NCI-H69 (cell line): Measurements from ENCODE around the gene CORIN.
"Not testable (repeated sequence)": the region's sequence is repeated elsewhere in the genome, so short reads cannot be mapped to it uniquely, and the experiment has no call there.

ENCODE experiments used
- DNase-seq: peaks from one replicate; lab custom pipeline; 2025; lab: John Stamatoyannopoulos, UW

The CORIN gene

GRCh38 chr4:47562297-47562696, 275.6 kb downstream of the CORIN start:
- no peak for DNase-seq

DNA sequence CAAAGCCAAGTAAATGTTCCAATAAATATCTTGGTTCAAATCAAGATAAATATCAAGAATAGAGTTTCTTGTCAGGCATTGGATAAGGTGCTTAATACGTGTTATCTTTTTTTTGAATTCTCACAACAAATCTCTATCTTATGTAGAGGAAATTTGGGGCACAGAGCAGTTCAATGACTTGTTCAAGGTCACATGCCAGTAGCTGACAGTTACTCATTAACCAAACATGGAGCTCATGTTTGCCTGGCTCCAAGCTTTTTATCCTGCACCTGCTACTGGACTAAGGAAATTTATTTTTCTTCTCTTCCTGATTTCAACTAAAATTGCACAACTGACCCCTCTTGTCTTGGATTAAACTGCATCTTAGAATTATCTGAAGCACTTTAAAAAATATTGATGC, 276.5 kb downstream of the CORIN start:
- no peak for DNase-seq

- no peak for DNase-seq
Measured at GRCh38 chr4:47560682-47561081, 277.2 kb downstream of the CORIN start.

- no peak for DNase-seq
Measured at GRCh38 chr4:47557255-47557654, 280.6 kb downstream of the CORIN start.

DNA sequence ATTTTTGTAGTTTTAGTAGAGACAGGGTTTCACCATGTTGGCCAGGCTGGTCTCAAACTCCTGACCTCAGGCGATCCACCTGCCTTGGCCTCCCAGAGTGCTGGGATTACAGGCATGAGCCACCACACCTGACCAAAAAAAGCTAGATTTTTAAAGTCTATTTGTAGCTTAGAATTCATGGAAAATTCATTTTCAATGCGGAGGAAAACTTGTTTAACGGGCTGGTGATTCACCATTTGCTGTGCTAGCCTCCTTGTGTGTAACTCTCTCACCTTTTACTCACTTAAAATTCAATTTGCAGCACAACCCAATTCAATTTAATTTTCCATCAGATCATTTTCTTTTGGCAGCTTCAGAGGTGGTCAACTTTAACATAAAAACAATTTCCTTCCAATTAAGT, 281.9 kb downstream of the CORIN start:
- not testable (repeated sequence) for DNase-seq

DNA sequence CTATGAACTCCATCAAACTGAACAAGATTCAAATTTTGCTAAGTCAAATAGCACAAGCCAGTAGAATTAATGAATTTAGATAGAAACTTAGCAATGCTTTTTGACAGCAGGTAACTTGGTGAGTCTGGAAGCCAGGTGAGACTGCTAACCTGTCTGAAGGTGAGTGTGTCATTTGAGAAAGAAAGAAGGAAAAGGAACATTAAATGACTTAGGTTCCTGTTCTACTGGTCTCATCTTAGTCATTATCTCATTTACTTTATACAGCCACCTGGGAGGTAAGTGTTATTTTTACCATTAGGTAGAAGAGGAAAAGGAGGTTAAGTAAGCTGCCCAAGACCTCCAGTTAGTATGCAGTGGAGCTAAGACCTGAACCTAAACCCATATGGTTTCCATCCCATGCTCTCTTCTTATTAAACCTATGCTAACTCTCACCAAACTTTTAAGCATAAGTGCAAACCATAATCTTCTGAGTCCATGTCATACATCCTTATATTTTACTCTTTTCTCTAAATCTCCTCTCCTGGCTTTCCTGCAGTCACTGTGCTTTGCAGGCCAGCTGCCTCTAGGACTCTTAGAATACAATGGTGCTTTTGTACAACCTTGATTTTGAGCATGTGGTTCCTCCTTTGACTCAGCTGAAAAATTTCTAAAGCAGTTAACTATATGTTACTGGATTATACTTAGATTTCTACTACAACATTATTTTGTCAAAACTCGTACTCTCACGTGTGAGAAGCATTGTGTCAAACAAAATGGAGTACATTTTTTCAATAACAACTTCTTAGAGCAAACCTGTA, 284.3 kb downstream of the CORIN start:
- no peak for DNase-seq

GRCh38 chr4:47551682-47552081, 286.2 kb downstream of the CORIN start:
- DNase-seq = no peak

DNA sequence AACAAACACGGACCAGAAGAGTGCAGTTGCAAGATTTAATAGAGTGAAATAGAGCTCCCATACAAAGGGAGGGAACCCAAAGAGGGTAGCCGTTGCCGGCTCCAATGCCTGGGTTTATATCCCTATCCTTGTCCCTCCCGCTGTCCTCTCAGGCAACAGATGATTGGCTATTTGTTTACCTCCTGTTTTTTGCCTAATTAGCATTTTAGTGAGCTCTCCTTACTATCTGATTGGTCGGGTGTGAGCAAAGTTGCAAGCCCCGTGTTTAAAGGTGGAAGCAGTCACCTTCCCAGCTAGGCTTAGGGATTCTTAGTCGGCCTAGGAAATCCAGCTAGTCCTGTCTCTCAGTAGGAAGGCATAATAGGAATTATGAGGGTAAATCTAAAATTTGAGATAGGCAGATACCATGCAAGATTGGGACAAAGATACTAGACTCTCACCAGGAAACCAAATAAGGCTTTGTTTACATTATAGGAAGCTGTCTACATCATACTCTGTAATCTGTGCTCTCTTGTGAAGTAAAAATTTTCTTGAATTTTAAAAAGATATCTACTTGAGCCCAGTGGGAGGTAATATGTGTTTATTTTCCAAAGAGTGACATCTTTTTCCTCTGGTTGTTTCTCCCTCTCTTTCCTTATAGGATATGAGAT, 286.8 kb downstream of the CORIN start:
- no peak for DNase-seq

DNA sequence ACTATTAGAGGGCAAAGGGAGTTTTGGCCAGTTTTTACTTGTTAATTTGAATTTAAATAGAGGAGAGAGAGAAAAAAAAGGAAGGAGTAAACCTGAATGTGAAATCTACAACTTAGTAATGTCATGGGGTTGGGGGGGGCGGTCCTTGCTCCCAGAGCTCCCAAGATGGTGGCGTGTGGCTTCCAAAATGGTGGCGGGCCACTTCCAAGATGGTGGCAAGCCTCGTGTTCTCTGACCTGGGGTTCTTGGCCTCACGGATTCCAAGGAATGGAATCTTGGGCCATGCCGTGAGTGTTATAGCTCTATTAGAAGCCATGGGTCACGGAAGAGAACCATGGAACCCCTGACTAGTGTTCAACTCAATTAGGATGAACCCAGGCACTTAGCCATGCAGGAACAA, 287.5 kb downstream of the CORIN start:
- not testable (repeated sequence) for DNase-seq
